OCI-M1 (cell line): ENCODE results near the gene RHOT1.
"Not testable (repeated sequence)": the region's sequence is repeated elsewhere in the genome, so short reads cannot be mapped to it uniquely, and the experiment has no call there.

Experiments used
- DNase-seq: peaks from one replicate; lab custom pipeline; 2025; lab: John Stamatoyannopoulos, UW

The RHOT1 gene

DNA sequence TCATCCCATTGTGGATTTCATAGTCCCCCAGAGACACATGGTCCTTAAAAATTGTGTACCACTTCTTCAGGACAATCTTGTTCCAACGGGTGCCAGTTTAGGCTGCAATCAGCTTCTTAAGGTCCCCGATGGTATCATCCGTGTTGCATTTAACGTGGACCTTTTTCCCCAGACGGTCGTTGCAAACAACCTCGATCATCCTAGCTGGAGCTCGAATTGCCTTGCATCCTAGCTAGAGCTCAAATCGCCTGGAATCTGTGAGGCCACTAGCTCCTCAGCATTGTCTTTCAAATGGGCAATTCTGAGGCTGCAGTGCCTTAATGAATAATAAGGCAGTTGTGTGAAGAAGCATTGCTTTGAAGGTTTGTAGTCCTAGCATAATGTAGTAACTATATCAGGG is 85.6 kb downstream of the RHOT1 start:
- DNase-seq = no peak

DNA sequence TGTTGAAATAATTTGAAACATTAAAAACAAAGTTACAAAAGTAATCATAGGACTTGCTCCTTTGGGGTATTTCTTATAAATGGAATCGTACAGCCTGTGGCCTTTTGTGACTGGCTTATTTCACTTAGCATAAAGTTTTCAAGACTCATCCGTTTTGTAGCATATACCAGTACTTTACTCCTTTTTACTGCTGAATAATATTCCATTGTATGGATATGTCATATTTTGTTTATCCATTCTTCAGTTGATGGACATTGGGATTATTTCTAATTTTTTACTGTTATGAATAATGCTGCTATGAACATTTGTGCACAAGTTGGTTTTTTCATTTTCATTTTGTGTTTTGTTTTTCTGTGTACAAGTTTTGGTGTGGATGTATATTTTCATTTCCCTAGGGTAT is 93.3 kb downstream of the RHOT1 start:
- DNase-seq = no peak

DNA sequence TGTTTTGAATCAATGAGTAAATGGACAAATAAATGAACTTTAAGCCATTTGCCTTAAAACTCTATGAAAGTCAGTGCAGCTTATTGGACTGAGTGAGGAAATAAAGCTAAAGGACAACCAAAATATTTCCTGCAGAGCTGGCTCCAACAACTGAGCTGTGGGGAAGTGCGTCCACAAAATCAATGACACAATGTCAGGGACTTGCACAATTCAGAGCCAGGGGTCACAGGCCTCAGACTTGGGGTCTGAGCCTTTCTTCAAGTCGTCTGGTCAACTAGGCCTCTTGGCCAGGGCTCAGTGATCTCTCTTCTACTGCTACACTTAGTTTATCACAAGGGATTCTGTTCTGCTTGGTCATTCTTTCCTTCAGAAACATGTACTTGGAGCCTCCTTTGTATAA is 97.2 kb downstream of the RHOT1 start:
- no peak for DNase-seq

DNA sequence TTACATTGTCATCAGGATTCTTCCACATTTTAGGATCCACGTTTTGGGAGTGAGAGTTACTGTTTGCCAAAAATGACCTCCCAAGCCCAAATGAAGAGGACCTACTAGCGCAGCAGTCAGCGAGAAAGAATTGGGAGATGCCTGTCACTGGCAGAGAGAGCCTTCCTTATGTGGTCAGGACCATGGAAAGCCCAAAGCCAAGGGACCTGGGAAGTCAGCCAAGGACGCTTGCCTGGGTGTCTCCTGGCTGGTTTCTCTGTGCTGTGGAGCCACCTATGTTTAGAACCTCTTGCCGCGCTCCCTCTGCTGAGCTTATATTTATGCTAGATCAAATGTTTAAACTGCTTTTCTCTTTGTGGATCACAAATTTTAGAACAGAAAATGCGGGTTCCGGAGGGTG is 98.4 kb downstream of the RHOT1 start:
- no peak for DNase-seq

DNA sequence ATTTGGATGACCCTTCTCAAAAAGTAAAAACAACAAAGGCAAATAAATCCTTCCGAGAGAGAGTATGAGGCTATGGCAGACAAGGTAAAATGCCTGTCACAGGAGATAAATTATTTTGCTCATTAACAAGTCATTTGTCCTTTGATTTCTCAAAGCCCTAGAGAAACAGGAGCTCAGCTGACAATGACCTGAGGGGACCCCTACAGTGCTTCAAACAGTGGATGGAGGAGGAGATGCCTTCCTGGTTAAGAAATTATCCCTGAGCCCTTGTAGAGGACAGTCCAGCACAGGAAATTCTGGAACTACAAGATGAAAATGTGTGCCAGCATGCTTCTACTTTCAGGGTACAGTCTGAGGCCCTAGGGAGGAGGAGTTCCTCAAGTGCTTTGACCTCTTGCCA is 99.3 kb downstream of the RHOT1 start:
- no peak for DNase-seq

DNA sequence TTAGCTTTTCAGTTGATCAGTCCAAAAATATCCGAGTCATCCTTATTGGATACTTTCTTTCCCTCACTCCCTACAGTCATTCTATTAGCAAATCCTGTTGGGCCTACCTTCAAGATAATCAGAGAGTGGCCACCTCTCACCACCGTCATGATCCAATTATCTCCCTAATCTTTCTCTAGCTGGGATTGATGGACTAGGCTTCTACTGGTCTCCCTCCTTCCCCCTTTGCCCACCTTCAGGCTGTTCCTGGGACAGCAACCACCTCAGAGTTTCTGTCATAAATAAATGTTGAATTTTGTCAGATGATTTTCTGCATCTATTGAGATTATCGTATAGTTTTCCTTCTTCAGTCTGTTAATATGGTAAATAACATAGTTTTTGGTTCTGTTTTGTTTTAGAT is 107.2 kb downstream of the RHOT1 start:
- no peak for DNase-seq

DNA sequence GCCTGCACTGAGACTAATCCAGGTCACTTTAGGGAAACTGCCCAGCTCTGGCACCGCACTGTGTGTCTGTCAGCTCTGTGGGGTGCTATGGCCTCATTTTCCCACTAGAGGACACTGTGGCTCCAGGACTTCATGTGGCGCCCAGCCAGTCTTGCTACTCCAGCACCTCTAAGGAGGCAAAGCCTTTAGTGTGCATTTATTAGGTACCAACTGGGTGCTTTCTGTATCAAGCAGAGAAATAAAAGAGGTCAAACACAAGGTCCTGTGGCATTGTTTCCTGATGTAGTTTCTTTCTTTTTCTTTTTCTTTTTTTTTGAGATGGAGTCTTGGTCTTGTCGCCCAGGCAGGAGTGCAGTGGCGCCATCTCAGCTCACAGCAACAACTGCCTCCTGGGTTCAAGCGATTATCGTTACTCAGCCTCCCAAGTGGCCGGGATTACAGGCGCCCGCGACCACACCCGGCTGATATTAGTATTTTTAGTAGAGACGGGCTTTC is 110.9 kb downstream of the RHOT1 start:
- peak; percentile 87 for DNase-seq

DNA sequence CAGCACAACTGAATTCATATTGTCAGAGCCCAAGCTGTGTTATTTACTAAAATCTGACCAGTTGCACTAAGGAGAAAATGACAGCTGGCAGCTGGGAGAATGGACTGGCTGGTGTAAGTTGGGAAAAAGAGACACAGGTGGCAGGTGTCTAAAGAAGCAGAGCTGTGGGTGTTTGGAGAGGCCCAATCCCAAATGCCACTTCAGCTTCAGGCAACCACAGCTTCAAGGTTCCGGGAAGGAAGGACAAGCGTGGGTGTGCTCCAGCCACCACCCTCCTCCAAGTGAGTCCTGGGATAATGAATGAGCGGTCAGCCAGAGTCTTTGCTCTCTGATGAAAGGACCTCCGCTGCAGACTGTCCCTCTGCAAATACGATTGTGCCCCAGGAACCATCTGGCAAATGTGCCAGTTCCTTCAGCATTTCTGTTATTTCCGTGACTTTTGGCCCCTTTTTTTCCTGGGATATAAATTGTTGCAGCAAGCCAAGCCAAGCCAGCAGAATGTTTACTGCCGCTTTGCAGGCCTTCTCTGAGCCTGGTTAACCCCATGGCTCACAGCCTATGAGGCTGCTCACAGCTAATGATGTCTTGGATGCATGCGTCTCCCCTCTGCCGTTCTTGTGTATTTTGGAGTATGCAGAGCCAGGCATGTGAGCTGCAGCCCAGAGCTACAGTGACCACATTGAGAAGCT is 113.9 kb downstream of the RHOT1 start:
- DNase-seq = no peak

DNA sequence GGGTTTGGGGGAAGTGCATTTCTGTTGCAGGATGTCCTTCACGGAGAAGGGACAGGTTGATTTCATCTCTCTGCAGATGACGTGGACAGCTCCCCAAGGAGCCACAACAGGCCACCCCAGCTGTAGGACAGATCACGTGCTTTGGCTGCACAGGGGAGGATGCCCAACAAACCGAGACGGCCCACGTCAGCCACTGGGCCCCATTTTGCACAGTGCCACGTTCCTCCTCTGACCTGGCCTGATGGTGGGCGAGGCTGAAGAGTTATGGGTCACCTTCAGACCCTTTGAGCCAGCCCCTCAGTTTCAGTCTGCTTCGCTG is 114.4 kb downstream of the RHOT1 start:
- no peak for DNase-seq

DNA sequence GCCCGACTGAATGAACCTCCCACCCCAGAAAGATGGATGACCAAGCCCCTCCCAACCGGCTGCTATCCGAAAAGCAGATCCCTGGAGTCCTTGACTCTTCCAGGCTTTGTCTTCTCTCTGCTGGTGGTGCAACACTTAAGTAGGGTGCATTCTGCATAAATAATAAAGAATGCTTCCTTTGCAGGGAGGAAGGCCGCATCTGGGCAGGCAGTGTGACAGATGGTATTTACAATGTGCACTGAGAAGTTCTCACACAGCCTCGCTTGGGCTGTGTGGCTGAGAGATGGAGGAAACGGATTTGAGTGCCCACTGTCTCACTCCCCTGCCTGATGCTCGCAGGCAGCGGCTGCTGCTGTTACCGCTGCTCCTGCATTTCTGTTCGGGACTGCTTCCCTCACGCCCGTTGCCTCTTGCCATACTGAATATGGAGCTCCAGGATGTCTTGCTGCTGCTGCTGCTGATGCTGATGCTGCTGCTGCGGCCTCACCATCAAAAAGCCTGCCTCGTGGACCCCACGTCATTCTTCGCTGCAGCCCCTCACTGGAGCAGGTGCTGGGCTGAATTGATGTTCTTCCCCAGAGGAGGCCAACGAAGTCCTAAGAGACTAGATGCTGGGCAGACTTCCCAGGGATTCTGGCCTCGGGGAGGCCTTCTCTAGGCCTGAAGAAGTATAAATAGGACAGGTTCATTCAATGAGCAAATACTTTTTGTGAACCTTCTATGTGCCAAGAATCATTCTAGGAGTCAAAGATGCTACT is 116.3 kb downstream of the RHOT1 start:
- DNase-seq = no peak

DNA sequence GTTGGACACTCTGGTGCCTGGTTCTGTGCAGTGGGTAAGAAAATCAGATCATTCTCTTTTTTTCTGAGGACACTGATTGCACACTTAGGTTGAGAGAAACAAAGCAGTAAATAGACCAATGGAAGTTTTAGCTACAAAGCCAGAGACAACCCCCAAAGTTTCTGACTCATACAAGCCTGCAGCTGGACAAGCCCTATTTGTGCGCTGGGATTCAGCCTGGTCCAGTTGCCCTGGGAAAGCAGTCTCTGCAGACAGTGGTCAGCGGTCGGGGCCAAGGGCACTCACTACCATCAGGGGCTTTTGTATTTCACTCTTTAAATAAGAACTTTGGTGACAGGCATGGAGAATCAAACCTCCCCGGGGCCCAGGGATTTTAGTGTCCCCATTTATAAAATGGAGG is 117.3 kb downstream of the RHOT1 start:
- DNase-seq = no peak

DNA sequence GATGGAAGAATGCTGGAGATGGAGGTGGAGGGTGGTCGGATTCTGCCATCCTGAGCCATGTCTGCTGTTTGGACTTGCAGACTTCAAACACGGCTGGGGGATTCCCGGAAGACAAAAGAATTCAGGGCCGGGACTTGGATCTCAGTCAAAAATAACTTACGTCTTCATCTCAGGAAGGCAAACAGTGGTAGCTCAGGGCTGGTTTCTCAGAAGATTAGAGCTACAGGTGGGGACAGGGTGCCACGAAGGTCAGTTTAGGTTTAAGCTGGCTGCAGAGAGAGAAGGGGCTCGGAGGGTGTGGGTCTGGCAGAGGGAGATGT is 119.1 kb downstream of the RHOT1 start:
- DNase-seq = no peak

DNA sequence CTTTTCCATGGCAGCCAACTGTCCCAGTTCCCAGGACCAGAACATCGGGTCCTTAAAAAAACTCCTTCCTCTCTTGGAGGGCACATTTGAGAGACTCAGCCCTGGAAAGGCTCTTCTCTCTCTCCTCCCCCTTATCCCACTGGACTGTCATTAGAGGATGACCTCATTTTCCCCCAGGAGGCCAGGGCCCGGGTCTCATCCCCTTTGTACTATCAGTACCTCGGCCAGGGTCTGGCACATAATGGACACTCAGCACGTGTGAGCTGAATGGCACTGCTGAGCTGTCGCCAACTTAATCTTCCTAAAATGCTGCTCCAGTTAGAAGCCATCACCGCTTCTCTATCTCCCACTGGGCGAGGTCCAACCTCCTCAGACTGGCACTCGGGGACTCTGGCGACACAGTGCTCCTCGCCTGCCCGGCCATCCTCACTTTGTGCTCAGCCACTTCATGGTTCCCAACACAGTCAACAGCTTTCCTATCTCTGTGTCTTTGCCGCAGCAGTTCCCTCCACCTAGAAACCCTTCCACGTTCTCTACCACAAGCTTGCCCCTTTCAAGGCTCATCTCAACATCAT is 119.7 kb downstream of the RHOT1 start:
- no peak for DNase-seq

DNA sequence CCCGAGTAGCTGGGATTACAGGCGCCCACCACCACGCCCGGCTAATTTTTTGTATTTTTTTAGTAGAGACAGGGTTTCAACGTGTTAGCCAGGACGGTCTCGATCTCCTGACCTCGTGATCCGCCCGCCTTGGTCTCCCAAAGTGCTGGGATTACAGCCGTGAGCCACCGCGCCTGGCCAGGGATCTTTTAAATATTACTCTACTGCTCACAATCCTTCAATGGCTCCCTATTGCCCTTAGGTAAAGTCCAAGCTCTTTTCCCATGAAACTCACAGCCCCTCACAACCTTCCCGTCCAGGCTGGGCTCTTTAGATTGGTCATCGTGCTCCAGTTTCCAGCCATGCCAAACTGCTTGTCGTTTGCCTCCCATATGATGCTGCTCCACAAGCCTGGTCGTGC is 121.2 kb downstream of the RHOT1 start:
- not testable (repeated sequence) for DNase-seq

DNA sequence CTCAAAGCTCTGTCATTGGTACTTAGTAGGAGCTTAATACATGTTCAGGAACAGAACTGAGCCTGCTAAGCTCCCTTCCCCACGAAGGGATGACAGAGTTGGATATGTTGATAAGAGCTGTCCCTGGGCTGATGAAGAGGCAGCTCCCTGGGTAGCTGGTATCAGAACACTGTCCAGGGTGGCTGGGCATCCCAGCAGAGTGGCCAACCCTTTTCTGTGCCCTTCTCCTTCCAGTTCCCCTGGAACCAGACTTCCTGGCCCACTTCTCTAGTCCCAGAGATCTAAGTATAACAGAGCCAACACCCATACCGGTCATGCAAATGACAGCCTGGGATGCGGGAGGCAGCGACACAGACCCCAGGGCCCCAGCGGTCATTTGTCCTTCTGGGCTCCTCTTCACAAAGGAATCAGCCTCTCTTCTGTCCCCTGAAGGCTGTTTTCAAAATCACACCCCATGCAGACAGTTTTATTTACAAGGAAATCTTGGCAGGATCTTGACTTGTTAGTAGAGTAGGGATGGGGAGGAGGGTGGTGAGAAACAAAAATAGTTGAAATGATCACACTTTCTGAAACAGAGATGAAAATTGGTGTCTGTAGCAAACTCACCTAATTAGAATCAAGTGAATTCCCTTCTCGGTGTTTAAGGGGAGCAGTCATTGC is 122.0 kb downstream of the RHOT1 start:
- no peak for DNase-seq

DNA sequence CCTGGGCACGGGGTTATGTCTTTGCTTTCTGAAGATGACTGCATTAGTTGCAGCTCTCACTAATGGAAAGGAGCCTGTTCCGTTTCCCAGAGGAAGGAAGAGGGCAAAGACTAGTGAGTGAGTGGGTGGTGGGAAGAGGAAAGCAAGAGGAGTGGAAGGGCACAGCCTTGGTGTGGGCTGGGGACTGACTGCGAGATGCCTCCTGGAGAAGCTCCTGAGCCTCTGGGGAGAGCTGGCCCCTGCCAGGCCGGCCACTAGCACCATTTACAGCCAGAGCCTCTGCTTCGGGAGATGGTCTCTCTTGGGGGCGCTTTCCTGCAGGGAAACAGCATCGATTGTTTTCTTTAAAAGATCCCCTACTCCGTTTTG is 122.5 kb downstream of the RHOT1 start:
- no peak for DNase-seq

DNA sequence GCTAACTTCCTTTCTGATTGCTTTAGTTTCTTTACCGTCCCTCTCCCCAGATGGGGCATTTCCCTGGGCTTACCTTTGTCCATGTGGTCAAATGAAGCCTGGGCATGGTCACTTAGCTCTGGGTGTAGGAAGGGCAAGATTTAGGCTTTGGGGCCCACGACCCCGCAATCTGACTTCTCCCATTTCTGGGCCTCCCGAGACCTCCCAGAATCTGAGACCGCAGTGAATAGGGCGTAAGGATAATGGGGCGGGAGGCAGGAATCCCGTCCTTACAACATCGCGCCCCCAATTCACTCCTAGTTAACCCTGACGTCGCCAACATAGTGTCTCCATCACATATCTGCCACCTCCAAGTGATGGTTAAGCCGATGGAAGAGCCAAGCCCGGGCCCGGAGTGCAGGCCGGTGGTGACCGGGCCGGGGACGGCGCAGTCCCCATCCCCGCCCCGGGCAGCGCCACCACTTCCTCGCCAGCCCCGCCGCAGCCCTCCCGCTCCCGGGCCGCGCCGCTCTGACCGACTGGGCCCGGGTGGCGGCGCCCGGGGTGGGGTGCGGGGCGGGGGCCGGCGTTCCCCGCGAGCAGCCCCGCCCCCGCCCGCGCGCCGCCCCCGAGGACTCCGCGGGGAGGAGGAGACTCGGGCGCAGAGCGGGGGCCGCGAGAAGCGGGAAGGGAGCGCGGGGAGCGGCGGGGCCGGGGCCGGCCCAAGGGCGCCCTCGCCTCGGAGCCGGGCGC is 123.1 kb downstream of the RHOT1 start, which contains the start of gene RHBDL3:
TSS of gene RHBDL3 (plus strand) at position 641 of the 732 bp plus-strand sequence. CDS start 358 bp downstream, outside the sequence.
- DNase-seq = no peak

DNA sequence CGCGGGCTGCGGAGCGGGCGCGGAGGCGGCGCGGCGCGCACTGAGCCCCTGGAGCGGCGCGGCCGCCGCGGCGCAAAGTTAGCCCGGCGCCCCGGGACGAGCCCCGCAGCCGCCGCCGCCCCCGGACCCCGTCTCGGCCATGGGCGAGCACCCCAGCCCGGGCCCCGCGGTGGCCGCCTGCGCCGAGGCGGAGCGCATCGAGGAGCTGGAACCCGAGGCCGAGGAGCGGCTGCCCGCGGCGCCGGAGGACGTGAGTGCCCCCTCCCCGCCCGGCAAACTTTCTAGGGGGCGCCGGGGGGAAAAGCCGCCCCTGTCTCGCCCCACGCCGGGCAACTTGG is 123.7 kb downstream of the RHOT1 start:
- DNase-seq = no peak

DNA sequence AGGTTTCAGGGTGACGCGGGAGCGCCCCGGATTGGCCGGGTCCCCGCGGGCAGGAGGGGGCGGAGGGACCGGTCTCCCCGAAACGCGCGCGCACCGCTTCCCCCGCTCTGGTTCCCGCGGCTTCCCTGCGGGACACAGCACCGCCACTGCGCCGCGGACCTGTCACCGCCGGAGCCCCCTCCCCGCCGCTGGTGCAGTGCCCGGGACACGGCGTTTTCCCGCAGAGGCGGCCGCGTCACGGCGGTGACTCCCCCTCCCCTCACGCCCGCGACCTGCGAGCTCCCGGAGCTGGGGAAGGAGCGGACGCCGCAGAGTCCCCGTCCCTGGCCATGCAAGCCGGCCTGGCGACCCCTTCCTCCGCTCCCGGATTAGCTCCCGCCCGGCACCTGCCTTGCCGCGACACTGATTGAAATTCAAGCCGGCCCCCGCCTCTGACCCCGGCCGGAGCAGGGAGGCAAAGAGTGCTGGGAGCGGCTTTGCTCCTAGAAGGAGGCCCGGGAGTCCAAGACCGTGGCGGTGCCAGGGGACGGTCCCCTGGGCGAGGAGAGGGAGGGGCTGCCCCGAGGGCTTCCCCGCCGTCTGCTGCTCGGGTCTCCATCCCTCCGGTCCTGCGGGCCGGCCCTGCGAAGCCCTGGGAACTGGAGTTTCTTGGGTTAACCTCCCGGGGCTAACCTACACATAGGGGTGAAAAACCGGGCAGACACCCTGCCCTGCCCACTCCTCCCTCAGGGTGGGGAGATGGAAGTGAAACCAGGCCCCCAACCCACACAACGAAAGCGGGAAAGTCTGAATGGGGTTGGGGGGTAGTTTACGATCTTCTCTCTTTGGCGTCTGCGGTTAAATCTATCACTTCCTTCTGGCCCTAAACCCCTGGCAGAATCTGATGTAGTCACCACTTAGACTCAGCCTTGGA is 124.3 kb downstream of the RHOT1 start:
- no peak for DNase-seq

DNA sequence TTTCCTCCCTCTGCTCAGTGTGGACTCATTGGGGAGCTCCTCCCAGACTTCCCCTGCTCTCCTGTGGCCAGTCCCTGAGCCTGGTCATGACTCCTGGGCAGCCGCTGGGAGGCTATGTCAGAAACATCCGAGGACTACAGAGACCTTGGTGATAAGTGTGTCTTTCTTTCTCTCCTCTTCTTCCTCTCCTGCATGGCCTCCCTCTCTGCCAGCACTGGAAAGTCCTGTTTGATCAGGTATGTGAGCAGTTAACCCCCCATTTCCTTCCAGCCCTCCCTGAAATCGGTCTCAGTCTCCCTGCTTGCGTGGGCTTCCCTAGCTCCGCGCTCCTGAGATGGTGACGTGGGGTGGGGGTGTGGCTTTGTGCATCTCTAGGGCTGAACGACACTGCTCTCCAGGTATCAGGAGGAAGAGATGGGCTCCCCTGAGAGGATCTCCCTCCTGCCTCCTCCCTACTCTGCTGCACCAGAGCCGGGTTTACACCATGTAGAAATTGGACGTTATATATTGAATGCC is 125.4 kb downstream of the RHOT1 start:
- DNase-seq = no peak

DNA sequence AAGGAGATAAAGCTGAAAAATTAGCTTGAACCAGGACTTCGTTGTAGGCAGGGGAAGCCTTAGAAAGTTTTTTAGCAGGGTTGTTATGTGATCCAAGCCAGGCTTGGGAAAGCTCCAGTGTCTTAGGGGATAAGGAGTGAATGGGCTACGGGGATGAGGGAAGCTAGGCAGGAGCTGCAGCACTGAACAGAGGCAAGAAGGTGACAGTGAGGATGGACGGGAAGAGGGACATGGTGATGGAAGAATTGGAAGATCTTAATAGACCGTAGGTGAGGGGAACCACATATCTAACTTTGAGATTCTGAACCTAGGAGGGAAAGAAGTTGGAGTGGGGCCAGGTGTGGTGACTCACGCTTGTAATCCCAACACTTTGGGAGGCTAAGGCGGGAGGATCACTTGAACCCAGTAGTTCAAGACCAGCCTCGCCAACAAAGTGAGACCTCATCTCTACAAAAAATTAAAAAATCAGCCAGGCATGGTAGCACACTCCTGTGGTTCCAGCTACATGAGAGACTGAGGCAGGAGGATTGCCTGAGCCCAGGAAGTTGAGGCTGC is 126.5 kb downstream of the RHOT1 start:
- DNase-seq = no peak
